GM19351 (cell line): ENCODE measurements around the gene TTC39C.
"Not testable (repeated sequence)": the region's sequence is repeated elsewhere in the genome, so short reads cannot be mapped to it uniquely, and the experiment has no call there.

Experiments used
- ATAC-seq: cut with Tn5 transposase; IDR thresholded peaks from one replicate; pipeline ENCODE4 v1.9.1; 2021; ENCODE audit warnings: mild to moderate bottlenecking, moderate library complexity; ENCODE audit not compliant: unreplicated experiment

The TTC39C gene

GRCh38 chr18:24120676-24121075, 106.1 kb downstream of the TTC39C start:
- no peak for ATAC-seq

- ATAC-seq: no peak
Measured at GRCh38 chr18:24121625-24122024, 107.1 kb downstream of the TTC39C start.

DNA sequence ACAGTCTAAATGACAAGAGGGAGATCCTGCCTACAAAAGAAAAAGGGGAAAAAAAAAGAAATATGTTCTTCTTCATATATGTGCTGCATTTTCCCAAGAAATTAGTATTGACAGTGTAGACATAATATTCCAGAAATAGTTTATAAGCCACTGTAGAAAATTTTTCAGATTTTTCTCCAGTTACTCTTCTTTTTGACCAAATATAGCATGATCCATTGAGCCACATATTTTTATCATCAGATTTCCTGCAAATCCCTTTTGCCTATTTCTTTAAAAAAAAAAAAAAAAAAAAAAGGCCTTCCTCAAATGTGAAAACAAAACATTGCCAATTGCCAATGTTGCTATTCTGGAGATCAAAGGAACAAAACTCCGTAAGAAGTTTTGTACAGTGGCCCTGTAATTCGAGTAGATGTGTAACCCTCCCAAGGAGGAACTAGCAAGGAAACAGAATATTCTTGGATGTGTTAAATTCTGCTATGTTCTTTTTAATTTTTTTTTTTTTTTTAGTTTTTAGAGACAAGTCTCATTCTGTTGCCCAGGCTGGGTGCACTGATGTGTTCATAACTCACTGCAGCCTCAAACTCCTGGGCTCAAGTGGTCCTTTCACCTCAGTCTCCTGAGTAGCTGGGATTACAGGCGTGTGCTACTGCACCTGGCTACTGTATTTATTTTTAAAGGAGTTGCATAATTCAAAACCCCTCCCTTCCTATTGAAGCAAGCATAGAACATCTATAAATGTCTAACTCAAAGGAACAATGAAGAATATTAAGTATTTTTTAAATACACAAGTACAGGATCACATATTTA, 111.8 kb downstream of the TTC39C start:
- no peak for ATAC-seq

GRCh38 chr18:24127735-24128134, 113.2 kb downstream of the TTC39C start:
- ATAC-seq: no peak

DNA sequence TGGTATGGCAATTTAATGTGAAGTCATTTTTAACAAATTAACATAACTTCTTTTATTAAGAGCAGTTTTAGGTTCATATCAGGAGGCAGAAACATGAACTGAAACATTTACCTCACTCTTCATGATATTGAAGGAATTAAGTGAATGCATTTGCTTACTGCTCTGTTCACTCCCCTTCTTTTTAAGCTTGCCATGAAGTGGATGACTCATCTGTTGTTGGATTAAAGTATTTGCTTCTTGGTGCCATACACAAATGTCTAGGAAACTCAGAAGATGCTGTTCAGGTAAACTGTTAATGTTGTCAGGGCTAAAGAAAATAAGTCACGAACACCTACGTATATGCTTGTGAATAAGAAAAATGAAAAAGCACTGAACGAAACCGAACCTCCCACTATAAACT, 114.1 kb downstream of the TTC39C start:
- ATAC-seq: no peak

GRCh38 chr18:24130494-24130893, 115.9 kb downstream of the TTC39C start:
- no peak for ATAC-seq

DNA sequence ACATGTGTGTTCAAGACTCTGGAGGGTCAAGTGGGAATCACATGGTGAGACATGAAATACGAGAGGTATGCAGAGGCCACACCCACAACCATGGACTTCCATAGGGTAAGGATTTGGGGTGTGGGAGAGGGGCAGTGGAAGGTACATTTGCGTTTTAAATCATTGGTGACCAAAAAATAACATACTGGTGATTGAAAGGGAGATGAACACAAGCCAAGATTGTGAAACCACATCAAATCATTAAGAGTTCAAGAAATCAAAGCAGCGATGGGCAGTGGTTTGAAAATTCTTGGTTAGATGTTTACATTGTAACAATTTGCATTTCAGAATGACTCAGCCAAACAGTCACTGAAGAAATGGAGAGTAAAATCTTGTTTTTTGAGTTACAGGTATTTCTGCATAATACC, 122.4 kb downstream of the TTC39C start:
- ATAC-seq: no peak

- no peak for ATAC-seq
Measured at GRCh38 chr18:24138409-24138788, 123.8 kb downstream of the TTC39C start.

DNA sequence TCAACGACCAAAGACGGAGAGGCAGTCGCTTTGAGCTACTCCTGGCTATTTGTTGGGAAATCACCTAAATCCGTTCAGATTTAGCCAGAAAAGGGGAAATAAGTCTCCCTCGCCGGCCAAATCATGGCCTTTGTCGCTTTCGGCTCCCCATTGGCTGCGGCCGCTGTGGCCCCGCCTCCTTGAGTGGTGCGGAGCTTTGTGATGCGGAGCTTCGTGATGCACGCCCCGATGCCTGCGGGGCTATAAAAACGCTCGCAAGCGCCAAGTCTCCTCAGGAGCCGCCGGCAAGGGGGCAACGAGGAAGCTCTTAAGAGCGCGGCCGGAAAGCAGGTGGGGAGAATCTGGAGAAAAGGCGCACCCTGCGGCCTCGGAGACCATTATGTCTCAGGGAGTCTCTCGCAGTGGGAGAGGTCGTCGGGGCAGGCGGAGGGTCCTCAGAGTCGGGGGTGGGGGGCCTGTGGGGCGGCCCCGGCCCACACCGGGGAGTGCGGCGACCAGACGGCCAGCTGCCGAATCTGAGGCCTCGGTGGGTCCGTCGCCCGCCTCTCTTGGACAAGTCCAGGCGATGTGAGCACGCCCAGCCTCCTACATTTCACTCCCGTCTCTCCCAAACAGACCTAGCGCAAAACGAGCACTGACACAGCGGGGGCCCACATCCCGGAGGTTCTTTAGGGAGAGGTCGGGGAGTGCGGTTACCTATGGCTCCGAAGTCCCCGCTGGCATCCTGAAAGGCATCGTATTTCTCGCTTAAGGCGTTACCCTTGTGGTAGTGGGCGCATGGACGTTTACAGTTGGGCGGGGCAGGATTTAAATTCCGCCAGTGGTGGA, 124.4 kb downstream of the TTC39C start, which contains the start of gene CABYR:
Gene CABYR, plus strand, starts transcription at position 274 of the 828 bp plus-strand sequence. CDS start 4,053 bp downstream, outside the sequence.
- peak; percentile 93 for ATAC-seq

DNA sequence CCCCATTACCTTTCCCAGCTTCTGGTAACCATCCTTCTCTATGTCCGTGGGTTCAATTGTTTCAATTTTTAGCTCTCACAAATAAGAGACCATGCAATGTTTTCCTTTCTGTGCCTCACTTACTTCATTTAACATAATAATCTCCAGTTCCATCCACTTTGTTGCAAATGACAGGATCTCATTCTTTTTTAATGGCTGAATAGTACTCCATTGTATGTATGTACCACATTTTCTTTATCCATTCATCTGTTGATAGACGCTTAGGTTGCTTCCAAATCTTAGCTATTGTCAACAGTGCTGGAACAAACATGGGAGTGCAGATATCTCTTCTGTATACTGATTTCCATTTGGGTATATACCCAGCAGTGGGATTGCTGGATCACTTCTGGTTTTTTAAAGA, 126.1 kb downstream of the TTC39C start:
- no peak for ATAC-seq

DNA sequence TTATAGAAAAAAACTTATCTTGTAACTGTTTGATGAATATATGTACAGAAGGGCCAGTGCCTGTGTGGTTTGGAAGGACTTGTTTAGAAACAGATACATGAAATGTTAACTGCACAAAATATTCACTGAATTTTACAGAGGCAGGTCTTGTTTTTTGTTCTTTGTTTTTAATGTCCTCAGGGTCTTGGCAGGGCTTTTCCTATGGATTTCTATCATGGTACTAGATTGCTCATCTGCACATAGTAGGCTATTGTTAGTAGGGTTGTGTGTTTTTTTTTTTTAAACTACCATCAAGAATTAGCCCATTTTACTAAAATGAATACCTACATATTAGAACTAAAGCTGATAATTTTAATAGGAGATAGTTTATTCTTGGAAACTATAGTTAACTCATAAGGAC, 127.8 kb downstream of the TTC39C start:
- ATAC-seq: no peak

DNA sequence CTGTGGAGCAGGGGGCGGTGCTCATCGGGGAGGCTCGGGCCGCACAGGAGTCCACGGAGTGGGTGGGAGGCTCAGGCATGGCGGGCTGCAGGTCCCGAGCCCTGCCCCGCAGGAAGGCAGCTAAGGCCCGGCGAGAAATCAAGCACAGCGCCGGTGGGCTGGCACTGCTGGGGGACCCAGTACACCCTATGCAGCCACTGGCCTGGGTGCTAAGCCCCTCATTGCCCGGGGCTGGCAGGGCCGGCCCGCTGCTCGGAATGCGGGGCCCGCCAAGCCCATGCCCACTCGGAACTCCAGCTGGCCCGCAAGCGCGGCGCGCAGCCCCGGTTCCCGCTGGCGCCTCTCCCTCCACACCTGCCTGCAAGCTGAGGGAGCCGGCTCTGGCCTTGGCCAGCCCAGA, 135.0 kb downstream of the TTC39C start:
- ATAC-seq: not testable (repeated sequence)

DNA sequence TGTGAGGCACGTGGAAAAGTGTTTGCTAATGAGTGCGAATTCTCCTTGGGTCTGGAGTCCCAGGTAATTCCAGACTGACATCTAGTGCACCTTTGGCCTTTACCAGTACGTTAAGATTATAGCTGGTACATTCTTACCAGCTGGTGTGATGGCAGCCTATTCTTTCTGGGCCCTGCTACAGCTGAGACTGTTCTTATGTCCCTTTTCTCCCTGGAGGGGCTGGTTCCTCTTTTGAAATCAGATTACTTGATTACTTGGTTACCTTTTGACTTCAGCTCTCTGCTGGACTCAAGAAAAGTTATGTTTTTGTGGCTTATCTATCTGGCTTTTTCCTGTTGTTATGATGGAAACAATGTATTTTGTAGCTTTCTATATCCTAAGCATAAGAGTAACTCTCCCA, 138.8 kb downstream of the TTC39C start:
- ATAC-seq: no peak

DNA sequence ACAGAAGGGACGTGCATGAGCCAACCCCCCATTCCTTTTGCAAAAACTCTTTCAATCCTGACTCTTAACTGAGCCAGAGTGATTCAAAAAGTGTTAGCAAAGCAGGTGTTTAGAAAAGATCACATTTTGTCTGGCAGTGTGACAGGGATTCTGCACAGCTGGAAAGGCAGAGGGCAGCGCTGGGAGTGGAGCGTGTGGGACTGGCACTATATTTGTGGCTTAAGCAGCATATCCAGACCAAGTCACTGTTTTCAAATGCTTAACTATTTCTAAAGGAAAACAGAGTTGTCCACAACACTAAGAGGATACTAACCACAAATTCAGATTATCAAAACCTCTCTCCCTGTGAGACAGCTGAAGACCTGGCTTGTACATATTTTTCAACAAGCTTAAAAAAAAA, 143.3 kb downstream of the TTC39C start:
- ATAC-seq: no peak

DNA sequence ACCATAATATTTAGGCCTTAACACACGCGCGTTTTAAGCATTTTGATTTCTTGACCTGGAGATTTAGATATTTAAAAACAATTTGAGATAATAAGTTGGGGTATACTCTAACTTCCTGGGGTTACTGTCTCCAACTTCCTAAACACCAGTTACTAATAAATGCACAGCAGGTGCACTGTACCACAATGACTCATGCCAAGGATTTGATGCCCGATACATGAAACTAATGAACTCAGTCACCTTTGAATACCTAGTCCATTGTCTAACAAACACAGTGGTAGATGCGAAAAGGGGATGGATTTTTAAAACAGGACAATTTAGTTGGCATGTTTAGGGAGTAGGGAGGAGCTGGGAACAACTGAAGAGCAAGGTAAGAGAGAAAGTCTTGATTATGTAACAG, 145.5 kb downstream of the TTC39C start:
- ATAC-seq: no peak

DNA sequence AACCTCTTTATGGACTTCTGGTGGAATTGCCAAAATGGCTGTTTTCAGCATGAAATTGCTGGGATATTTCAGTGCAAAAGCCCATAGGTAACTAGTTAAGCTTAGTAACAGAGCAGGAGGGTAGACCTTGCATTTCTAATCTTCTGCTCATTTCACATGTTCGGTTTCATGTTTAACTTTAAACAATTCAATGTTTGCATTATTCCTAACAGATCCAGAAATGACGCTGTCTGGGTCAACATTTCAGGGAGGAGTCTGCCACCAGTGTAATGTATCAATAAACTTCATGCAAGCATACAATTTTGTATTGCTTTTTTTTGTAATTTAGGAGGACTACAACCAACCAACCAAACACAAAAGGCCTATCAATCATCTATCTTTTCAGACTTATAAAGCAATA, 146.8 kb downstream of the TTC39C start:
- no peak for ATAC-seq

DNA sequence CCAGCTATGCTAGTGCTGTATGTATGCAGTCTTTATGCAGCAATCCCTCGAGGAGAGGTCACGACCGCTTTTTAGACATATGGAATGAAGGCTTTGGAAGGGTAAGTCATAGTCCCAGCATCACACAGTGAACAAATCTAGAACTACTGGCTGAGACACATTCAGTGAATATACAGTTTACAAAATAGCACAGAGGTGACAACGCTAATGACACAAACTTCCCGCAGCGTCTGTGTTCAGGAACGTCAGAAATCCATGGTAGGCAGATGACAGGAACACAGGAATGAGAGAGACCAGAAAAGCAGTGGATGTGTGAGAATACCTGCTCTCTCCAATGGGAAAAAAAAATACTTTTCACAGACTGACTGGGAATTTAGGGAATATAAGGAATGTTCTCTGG, 153.9 kb downstream of the TTC39C start:
- ATAC-seq: no peak

DNA sequence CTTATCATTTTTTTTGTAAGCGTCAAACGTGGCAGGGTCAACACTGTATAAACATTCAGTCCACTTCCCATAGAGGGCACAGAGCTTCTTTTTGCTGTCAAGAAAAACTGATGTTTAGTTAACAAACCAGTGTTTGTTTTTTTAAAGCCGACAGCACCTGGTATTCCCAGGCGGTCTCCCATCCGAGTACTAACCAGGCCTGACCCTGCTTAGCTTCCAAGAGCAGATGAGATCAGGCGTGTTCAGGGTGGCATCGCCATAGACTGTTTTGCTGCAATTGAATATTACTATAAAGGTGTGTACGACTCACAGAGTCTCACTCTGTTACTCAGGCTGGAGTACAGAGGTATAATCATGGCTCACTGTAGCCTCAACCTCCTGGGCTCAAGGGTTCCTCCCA, 155.8 kb downstream of the TTC39C start:
- no peak for ATAC-seq

- ATAC-seq: no peak
Measured at GRCh38 chr18:24173997-24174396, 159.4 kb downstream of the TTC39C start.

DNA sequence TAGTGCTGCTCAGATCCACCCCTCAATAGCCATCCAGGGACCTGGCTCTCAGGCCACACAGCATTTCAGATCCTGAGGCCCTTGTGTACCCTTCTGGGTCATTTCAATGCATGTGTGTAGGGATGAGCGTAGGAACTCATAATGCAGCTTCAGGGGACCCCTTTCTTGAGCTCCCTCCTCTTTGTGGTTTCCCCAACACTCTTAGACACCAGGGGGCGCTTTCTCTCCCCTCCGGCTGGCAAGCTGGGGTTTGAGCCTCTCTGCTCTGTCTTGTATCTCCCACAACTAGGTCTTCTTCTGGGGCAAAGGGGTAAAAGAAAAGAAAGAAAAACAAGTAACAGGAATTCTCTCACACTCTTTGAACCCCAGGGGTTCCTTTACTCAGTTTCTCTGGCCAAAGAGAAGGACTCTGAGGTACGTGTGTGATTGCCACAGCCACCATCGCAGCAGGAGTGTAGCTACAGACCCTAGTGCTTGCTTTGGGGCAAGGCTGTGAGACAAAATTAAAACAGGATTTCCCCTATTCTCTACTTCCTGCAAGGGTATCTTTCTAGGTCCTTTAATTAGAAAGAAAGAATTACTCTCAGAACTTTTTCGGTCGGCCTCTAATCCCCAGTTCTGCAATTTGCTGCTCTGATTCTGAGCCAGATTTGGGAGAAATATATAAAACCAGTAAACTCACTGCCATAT, 162.3 kb downstream of the TTC39C start:
- ATAC-seq: peak; percentile 85

- no peak for ATAC-seq
Measured at GRCh38 chr18:24177499-24178133, 163.1 kb downstream of the TTC39C start.
